Dedifferentiated amniotic fluid mesenchymal stem cell (primary cell): ENCODE data around the gene DNMT3A.

Experiments
- DNase-seq: peaks from one replicate; pipeline ENCODE4 v3.0.0-alpha.2; 2016; ENCODE audit errors: extremely low spot score

Gene DNMT3A

DNA sequence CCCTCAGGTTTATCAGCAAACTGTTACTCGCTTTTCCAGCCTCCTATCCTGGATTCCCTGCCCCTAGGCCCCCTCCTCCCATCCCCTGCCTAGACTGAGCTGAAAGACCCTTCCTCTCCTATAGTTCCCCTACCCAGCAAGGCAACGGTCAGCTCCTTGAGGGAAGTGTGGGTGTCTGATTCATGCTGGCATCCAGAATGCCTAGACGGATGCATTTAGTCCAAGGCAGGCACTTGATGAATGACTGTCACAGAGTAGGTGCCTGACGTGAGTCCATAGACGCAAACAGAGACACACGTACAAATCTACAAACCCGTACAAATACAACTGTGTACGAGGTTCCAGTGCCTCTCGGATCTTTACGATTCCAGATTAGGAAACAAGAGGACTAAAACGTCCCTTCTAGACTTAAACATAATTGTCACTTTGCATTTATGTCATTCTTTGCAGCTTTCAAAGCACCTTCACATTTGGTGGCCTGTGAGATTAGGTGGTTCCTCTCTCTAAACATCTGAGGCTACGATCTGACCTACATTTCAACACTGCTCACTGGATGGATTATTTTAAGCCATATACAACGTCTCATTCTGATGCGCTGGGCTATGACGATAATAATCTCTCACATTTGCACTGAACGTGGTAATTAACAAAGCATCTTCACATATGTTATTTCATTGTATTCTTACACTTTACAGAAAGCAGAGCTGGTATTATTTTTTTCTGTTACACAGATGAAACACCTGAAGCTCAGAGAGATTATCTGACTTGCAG is 36.7 kb downstream of the DNMT3A start:
- no peak for DNase-seq

DNA sequence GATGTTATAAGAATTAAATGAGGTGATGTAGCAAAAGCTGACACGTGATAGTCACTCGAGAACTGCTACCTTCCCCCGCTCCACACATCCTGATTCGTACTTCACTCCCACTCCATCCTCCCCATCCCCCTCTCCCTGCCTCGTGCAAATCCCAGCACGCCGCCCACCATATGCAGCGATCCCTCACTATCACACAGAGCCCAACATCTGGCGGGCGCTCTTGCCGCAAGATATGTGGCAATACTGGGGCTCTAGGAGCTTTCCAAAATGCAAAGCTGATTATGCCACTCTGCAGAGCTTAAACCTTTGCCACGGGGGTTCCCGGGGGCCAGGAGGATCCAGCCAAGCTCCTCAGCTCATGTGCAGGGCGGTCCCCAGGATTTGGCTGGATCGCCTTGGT is 37.4 kb downstream of the DNMT3A start:
- DNase-seq: no peak

DNA sequence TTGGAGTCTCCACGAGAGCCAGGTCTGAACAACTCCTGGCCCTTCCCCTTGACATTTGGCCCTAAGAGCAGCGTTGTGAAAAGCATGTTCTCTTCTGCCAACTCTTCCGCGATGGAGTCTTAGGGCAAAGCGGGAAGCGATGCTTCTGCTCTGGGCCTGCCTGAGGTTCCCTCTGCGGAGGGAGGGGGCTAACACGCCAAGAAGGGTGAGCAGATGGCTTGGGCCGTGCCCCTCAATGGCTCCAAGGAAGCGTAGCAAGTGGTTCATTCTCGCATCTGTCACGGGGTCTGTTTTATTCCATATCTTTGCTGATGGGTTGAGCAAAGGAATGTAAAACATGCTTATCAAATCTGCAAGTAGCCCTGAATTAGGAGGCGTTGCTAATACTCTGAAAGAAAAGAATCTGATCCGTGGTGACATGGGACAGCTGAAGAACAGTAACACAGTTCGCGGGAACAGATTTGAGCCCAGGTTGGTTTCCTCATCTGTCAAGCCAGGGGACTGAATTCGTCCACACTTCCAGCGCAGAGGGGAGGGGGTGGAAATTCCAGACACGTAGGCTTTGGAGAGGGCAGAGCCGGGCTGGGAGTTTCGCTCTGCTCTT is 38.0 kb downstream of the DNMT3A start:
- no peak for DNase-seq

DNA sequence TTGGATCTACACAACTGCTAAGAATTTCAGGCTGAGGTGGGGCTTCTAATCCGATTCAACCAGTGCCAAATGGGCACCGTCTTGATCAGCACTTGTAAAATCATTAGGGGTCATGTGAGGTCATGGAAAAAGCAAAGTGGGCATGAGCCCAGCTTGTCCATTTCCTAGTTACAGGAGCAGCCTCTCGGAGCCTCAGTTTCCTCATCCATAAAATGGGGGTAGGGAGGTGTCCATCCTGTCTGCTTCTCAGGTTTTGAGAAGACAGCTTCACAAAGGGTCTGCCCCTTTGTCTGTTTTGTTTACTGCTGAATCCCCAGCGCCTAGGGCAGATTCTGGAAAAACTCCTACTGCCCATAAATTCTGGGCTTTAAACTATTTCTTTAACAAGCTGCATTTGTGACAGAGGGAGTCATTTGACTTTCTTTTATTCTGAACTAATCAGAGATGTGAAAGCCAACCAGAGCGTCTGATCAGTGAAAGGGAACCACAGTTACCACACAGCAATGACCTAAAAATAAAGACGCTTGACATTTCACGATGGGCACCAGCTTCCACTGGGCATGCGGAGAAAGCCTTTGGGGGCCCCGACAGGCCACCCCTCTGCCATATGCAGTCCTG is 38.9 kb downstream of the DNMT3A start:
- no peak for DNase-seq

DNA sequence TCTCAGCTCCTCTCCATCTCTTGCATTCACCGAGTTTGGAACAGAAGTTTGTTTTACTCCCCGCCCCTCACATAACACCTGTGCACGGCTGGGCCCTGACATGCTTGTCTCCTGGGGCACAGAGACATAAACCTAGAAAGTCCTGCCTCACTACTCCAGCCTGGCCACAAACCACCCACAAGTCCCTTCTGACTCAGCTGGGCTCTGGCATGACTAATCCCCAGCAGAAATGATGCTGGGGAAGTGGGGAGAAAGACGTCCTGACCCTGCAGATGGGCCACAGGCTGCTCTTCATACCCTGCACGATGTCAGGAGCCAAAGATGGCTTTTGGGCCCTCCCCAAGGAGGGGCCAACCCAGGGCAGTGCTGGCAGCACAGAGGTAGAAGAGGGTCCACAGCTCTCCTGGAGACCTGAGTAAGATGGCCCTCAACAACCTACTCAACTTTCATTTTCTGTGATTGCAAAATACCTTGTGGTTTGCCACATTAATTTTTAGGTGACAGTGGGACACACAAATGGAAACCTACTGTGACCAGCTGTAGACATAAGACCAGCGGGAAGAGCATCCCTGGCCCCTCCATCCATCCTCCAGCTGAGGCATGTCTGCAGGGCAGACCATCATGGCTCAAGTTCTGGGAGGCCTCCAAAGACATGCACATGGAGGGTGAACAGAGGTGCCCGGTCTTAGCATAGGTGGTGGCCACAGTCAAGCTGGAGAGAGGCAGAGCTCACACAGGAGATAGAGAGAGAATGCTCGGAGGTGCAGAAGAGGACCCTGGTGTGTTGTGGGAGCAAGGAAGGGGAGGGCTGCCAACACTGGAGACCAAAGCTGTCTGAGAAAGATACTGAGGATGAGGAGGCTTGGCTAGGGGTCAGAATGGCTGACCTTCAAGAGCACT is 40.0 kb downstream of the DNMT3A start:
- no peak for DNase-seq

DNA sequence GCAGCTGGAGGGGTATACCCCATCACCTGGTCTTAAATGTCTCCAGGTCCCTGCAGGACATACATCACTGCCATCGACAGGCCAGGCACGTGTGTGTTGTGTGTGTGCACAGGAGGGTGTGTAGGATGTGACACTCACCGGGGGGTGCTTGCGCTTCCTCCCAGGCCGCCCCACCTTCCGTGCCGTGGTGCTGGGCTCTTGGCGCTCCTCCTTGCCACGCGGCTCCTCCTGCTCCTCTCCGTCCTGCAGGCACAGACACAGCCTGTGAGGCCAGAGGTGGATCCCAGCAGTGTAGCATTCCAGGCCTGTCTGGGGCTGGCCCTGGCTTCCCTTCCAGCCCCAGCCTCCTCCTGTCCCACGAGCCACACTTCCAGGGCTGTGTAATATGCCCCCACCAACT is 41.7 kb downstream of the DNMT3A start:
- no peak for DNase-seq

DNA sequence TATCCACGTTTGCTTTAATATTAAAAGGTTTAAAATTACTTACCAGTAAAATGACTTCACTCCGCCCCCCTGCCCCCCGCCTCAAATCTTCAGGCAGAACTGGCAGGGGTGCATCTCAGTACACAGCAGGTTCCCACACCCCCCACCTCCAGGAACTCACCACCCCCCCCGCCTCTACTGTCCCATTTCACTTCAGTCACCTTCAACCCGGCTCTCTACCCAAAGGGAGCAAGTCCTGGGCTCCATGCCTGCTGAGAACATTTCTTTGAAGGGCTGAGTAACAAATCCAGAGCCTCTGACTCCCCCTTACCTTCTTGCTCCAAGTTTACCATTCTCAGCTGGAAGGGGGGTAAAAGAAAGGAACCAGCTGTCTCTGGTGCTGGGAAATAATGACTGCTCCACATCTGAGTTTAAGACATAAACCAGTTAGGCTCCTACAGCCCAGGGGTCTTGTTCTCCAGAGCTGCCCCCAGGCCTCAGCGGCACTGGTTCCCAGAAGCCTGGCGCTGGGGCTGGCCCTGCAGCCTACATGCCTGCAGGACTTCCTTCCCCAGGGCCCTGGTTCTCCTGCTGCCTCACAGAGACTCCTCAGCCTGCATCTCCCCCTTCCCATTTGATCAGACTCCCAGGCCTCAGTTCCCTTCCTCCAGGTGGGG is 42.8 kb downstream of the DNMT3A start:
- DNase-seq: no peak

DNA sequence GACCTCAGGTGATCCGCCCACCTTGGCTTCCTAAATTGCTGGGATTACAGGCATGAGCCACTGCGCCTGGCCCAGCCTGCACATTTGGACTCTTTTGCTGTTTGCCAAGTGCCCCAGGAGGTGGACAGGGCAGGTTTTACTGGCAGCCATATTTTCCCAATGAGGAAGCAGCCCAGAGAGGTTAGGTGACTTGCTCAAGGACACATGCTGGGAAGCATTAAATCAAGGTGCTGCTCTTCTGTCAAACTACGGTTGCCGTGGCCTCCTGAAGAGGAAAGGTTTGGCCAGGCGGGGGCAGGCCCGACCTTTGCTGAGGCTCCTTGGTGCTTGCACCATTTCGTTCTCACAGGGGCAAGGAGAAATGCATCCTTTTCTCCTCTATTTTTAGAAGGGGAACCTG is 44.0 kb downstream of the DNMT3A start:
- no peak for DNase-seq

DNA sequence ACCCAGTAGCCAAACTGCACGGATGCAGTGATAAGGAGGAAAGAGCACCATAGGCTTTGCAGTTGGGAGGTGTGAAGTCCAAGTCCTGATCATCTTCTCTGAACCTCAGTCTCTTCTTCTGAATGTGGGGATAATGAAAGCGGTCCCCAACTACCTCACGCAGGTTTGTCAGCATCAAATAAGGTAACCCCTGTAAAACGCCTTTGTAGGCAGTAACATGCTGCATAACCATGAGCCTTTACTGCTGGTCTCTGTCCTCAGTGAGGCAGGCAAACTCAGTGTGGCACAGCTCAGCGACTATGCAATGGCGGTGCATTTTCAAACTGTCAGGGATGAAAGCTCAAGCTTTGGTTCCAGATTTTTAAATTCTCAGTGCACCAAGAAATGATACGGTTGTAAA is 46.1 kb downstream of the DNMT3A start:
- DNase-seq: no peak

DNA sequence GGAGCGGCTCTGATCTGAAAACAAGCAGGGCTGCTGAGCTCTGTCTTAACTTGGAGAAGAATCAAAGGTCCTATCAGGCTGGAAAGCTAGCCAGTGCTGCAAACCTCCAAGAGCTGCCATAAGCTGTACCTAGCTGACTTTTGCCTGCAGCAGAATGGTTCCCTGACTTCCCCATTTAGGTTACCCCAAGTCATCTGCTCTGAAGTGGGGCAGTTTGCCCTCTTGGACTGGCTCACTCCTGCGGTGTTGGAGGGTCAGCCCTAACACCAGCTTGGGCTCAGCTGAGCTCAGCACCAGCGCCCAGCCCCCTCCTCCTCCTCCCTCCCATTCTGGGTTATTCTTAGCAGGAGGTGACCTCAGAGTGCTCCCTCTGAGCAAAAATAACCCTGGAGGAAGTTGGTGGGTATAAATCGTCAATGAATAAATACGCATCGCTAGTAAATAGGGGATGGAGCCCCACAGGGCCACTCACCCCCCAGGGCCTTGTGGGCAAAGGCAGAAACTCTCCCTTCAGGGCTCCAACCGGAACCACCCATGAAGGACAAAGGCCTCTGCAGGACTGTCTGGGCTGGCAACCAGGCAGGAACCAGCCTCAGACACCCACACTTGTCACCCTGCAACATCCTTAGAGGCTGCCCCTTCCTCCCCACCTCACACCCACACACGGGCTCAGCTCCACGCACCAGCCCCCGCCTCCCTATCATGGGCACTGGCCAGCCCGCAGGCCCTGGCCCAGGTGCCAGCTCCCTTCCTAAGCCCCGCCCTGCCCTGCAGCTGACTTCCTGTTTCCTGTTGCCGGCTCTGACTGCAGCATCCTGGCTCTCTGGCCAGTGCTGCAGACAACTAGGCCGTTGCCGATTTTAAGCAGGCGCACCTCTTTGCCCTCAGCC is 46.9 kb downstream of the DNMT3A start:
- no peak for DNase-seq

DNA sequence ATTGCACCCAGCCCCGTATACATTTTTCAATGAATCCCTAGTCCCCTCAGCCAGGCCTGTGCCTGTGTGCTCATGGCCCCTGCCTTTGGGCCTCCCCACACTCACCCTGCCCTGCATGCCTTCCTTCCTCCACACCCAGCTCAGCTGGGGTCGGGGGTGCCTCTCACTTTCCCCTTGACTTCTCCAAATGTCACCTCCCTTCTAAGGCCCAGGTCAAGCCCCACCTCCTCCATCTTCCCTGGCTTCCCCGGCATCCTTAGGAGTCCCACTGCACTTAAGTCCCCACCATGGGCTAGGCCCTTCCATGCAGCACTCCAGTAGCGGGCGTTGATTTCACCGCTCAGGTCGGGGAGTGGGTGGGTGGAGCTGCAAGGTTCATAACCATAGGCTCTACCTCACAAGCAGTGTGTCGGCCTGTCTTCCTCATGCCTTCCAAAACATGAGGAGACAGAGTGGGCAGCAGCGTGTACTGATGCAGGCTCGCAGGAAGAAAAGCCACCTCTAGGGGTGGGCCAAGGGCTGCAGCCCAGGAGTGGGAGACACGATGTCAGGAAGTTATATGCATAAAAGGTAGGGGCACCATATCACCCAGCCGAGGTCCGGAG is 47.7 kb downstream of the DNMT3A start:
- no peak for DNase-seq

DNA sequence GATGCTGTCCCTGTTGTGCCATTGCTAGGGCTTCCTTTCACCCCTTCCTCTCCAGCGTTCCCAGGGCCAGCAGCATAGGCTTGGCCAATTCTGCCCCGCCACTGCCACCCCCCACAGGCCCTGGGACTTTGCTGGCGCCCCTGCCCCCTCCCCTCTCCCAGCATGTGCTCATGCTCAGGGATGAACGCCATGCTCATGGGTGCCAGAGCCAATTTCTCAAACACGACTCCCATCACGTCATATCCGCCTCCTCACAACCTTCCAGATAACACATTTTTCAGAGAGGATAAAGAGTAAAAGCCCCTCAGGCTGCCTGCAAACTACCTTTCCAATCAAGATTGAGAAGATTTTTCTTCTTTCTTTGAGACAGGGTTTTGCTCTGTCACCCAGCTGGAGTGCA is 48.6 kb downstream of the DNMT3A start:
- no peak for DNase-seq

DNA sequence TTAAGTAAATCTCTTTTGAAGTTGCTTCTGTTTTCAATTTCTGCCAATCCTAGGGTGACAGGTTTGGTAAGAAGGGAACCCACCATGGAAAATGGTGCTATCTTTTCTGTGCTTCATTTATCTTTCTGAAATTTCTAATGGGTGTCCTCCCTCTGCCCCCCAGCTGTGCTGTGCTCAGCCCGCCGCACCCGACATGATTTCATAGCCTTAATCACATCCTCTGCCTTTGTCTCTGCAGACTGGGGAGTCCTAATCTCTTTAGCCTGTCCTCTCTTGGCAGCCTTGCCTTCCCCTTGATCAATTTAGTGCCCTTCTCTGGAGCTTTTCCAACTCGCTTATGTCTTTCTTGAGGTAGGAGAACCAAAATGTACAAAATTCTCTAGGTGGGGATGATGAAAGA is 49.3 kb downstream of the DNMT3A start:
- DNase-seq: no peak

DNA sequence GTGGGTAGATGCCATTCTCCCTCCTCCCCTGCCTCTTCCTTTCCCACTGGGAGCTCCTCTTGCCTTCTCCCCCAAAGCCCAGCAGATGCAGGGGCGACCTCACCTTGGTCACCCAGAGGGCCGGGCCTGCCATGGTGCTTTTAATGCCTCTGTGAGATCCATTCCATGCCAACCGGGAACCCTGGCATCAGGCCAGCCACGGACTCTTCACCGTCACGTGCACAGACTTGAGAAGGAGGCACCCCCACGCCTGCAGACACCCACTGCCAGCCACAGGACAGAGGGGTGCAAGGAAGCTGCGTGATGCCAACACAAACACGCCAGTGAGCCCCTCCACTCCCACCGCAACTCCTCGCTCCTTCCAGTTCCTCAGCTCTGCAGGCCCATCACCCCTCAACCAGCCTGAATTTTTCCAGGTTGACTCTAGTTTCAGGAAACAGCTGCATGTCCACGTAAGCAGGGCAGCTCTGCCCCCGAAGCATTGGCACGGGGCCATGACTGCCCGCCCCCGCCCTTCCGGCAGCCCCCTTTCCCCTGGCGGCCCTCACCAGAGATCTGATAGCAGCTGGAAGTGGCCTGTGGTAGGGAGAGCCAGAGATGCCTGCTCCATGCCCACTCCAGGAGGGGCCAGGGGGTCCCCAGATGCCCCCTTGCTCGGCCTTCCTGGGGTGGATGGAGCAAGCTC is 50.8 kb downstream of the DNMT3A start:
- DNase-seq: no peak

DNA sequence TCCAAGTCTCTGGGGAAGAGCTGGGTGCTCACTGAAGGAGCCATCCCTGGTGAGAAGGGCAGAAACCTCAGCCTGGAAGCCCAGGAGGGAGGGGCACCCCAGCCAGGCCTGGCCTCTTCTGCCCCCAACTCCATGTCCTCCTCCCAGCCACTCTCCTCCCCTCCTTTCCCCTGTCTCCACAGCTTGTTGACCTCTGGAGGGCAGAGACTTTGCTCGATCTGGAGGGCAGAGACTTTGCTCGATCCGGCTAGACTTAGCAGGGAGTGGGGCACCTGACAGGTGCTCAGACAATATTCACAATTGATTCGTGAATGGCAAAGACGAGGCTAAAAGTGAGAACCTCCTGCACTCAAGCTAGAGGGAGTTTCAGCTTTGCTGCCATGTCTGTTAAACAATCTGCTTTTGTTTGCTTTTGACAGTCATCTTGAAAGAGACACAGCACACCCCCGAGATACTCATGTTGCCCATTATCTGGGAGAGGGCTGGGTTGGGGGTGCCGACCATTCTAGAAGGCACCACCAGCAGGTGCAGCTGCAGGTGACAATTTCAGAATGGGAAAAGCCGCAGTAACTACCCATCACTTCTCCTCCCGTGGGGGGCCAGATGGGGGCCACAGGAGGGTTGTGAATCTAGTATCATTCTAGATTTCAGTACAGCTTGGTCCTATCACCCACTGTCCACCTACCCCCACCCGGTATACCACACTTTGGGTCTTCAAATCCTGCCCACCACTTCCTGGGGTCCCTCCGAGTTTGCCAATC is 54.8 kb downstream of the DNMT3A start:
- no peak for DNase-seq

DNA sequence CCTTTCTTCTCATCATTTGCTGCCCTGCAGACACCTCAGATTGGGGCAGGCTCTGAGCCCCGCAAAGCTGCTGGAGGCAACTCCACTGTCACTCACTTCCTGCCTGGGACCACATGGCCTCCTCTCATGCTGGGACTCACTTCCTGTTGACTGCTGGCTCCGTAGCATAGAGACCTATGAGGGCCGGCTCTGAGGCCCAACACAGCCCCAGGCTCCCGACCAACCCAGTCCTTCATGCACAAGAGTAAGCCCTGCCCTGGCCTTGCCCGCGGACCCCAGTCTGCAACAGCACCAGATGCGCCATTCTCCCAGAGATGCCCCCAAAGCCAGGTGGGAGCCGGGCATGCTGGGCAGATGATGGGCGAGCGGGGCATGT is 55.7 kb downstream of the DNMT3A start:
- DNase-seq: no peak

DNA sequence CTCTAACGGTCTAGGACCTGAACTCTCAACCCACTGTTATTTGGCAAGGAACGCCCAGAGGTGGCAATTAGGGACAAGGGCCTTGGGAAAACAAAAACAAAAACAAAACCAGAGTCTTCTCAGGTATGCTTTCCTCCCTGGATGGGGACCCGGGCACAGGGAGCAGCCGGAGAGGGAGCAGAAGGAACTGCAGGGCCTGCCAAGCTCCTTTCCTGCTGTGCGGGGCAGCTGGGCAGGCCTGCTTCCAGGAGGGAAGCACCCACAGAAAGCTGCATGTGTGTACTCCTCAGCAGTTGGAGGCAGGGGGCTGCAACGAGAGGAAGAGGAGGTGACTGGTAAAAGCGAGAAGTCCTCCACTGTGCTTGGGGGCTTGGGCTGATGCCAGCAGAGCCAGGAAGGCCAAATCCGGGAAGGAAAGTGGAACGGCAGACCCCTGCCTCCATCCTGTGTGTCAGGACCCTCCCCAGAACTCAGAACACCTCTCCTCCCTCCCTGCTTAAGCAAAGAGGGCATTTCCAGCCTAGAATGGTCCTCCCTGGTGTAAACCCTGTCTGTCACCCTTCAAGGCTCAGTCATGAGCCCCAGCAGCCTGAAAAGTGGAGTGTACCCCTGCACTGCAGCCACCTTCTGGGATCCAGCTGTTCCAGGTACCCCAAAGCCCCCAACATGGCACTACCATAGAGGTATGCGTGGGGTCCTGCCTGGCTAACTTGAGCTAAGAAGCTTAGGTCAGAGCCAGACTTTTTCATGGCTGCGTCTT is 56.3 kb downstream of the DNMT3A start:
- DNase-seq: no peak

DNA sequence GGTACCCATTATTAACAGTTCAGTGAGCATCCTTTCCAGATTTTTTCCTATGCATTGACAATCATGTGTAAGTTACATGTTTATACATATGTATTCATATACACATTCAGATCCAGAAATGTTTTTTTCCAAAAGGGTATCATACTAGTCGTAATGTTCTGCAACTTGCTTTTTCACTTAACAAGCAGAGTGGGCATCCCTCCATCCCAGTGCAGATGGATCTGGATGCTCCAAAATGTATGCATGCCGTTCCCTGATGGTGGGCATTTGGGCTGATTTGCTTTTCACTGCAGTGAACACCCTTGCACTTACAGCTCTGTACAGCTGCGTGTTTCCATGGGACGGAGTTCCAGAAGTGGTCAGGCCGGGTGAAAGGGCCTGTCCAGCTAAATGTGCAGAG is 57.0 kb downstream of the DNMT3A start:
- DNase-seq: no peak
